RPMI7951 (cell line): Measurements from ENCODE around the gene DTX3. TPM values are rescaled to one million over a fixed set of nuclear protein-coding genes. Genes with fewer than 3 reads are reported as not detected.
A peak's percentile ranks its signal among the peaks of the same experiment; 100 is the strongest.
"Not testable (repeated sequence)": the region's sequence is repeated elsewhere in the genome, so short reads cannot be mapped to it uniquely, and the experiment has no call there.

Experiments used
- DNase-seq: peaks from one replicate; pipeline ENCODE4 v3.0.0-alpha.2; 2012; ENCODE audit warnings: low read depth
- total RNA-seq: library from RNA; depleted of rRNA; stranded (reverse); fragments of >200 nt; shearing (Covaris generic); gene quantifications from 2 replicates; pipeline ENCODE4 v1.2.3, GENCODE V29; 2014

DTX3 gene
- total RNA-seq, 1 experiment from 2014 or later, result 9.9 TPM

GRCh38 chr12:57583008-57583831, 21.4 kb upstream of the DTX3 start:
- peak; percentile 70 for DNase-seq

GRCh38 chr12:57584050-57584449, 20.6 kb upstream of the DTX3 start:
- no peak for DNase-seq

- DNase-seq, result no peak
These were observed 19.9 kb upstream of the DTX3 start for GRCh38 chr12:57584690-57585089.

- no peak for DNase-seq
These were observed 19.5 kb upstream of the DTX3 start for GRCh38 chr12:57585156-57585555.

- DNase-seq, result no peak
These were observed 18.5 kb upstream of the DTX3 start for GRCh38 chr12:57586128-57586527.

GRCh38 chr12:57586832-57587429, 17.7 kb upstream of the DTX3 start:
- no peak for DNase-seq

- DNase-seq, result not testable (repeated sequence)
These were observed 15.5 kb upstream of the DTX3 start for GRCh38 chr12:57588951-57589610.

- no peak for DNase-seq
These were observed 14.2 kb upstream of the DTX3 start for GRCh38 chr12:57590479-57590863.

GRCh38 chr12:57590864-57591781, 13.5 kb upstream of the DTX3 start, which contains the start of gene PIP4K2C:
TSS of gene PIP4K2C (plus strand) at chr12:57591192. CDS start at chr12:57591290, 98 bp downstream.
- DNase-seq, result peak; percentile 48

GRCh38 chr12:57591782-57592325, 12.8 kb upstream of the DTX3 start:
- no peak for DNase-seq

GRCh38 chr12:57592551-57593165, 12.0 kb upstream of the DTX3 start:
- DNase-seq, result no peak

- no peak for DNase-seq
These were observed 11.4 kb upstream of the DTX3 start for GRCh38 chr12:57593187-57593586.

GRCh38 chr12:57600395-57600794, 4.2 kb upstream of the DTX3 start:
- no peak for DNase-seq

GRCh38 chr12:57602544-57602943, 2.1 kb upstream of the DTX3 start:
- DNase-seq, result no peak

GRCh38 chr12:57603324-57603723, 1.3 kb upstream of the DTX3 start:
- no peak for DNase-seq

GRCh38 chr12:57603815-57604453, 690 bp upstream of the DTX3 start:
- peak; percentile 77 for DNase-seq

GRCh38 chr12:57604992-57605810, 577 bp downstream of the DTX3 start:
- peak; percentile 29 for DNase-seq

GRCh38 chr12:57605811-57606311, 1.2 kb downstream of the DTX3 start:
- DNase-seq, result no peak

- no peak for DNase-seq
These were observed 1.8 kb downstream of the DTX3 start for GRCh38 chr12:57606399-57606798.
